Smooth muscle cell (in vitro differentiated cells): ENCODE measurements around the gene CCNYL1. TPM values are rescaled to one million over a fixed set of nuclear protein-coding genes. Genes with fewer than 3 reads are reported as not detected.
A peak's percentile ranks its signal among the peaks of the same experiment; 100 is the strongest.

Source experiments
- DNase-seq: peaks from one replicate; lab custom pipeline; 2025; ENCODE audit not compliant: unreplicated experiment; lab: John Stamatoyannopoulos, UW
- H2AFZ ChIP-seq: fragments of 200-600 bp; sonication (generic); 2 replicates; pipeline ENCODE4 v1.6.0; 2016; ENCODE audit warnings: antibody characterized with exemption, low read depth, mild to moderate bottlenecking
- H3F3A ChIP-seq: fragments of 200-600 bp; sonication (generic); 2 replicates; pipeline ENCODE4 v1.6.0; 2017; ENCODE audit warnings: antibody characterized with exemption, low read depth
- H3K27ac ChIP-seq: fragments of 200-600 bp; sonication (generic); 2 replicates; pipeline ENCODE4 v1.5.1; 2016; ENCODE audit warnings: low read depth, mild to moderate bottlenecking
- H3K27me3 ChIP-seq: fragments of 200-600 bp; sonication (generic); 2 replicates; pipeline ENCODE4 v1.6.1; 2016; ENCODE audit warnings: low read depth, mild to moderate bottlenecking
- H3K36me3 ChIP-seq: fragments of 200-600 bp; sonication (generic); 2 replicates; pipeline ENCODE4 v1.5.1; 2016; ENCODE audit warnings: low read depth
- H3K4me1 ChIP-seq: fragments of 200-600 bp; sonication (generic); 2 replicates; pipeline ENCODE4 v1.5.1; 2016; ENCODE audit warnings: low read depth
- H3K4me2 ChIP-seq: fragments of 200-600 bp; sonication (generic); 2 replicates; pipeline ENCODE4 v1.6.0; 2016; ENCODE audit warnings: mild to moderate bottlenecking
- H3K4me3 ChIP-seq: fragments of 200-600 bp; sonication (generic); 2 replicates; pipeline ENCODE4 v1.5.1; 2016; ENCODE audit warnings: mild to moderate bottlenecking
- H3K79me2 ChIP-seq: fragments of 200-600 bp; sonication (generic); 2 replicates; pipeline ENCODE4 v1.6.0; 2016; ENCODE audit warnings: low read depth, mild to moderate bottlenecking
- H3K9ac ChIP-seq: fragments of 200-600 bp; sonication (generic); 2 replicates; pipeline ENCODE4 v1.6.0; 2016; ENCODE audit warnings: low read depth
- H3K9me3 ChIP-seq: fragments of 200-600 bp; sonication (generic); replicated peaks from 2 replicates; pipeline ENCODE4 v1.5.1; 2016; ENCODE audit warnings: low read depth
- H4K20me1 ChIP-seq: fragments of 200-600 bp; sonication (generic); 2 replicates; pipeline ENCODE4 v1.6.0; 2016; ENCODE audit warnings: low read depth
- CTCF ChIP-seq: fragments of 200-600 bp; sonication (generic); IDR thresholded peaks from 2 replicates; pipeline ENCODE4 v1.5.1; 2017; ENCODE audit warnings: borderline replicate concordance, mild to moderate bottlenecking, antibody characterized with exemption; ENCODE audit not compliant: insufficient read depth, poor library complexity, severe bottlenecking
- WGBS: methylation state at CpG from one replicate; pipeline ENCODE4 v1.1.7; 2016; ENCODE audit warnings: low lambda C conversion rate; 5-methylcytosine and 5-hydroxymethylcytosine counted together
- polyA plus RNA-seq: library from polyadenylated mRNA; unstranded; fragments of >200 nt; fragmentation: Nextera tagmentation; extraction: Ambion mirVana; gene quantifications from 2 replicates; pipeline ENCODE4 v1.2.1, GENCODE V29; 2016
- total RNA-seq: library from RNA; depleted of rRNA; stranded (reverse); fragments of >200 nt; gene quantifications from 2 replicates; pipeline ENCODE4 v1.2.3, GENCODE V29; 2014

CCNYL1 gene
- total and polyA plus RNA-seq, 2 experiments from 2014 or later = 7.2 to 15.1 TPM

- H3K27me3 ChIP-seq = no peaks in the 10 kb centered on the region
- peaks cover 3% of the 10 kb centered on the region for H3F3A ChIP-seq
- peak overlapping the region; percentile 84 for H2AFZ ChIP-seq
- peak overlapping the region; percentile 63 for H3K4me2 ChIP-seq
- TF ChIP-seq CTCF = no peak
- no peaks in the 10 kb centered on the region for H3K9me3 ChIP-seq
- no peak for DNase-seq
- H3K27ac ChIP-seq = peak overlapping the region; percentile 29
- H3K4me3 ChIP-seq = peak overlapping the region; percentile 25
- peaks cover 10% of the 10 kb centered on the region for H3K4me1 ChIP-seq
- H4K20me1 ChIP-seq = no peaks in the 10 kb centered on the region
- WGBS = 30% methylated on average over 5 of the region's 5 CpGs
- H3K36me3 ChIP-seq = no peaks in the 10 kb centered on the region
- no peaks in the 10 kb centered on the region for H3K79me2 ChIP-seq
- no peak overlapping the region for H3K9ac ChIP-seq
Observed at GRCh38 chr2:207676827-207677354, 34.5 kb upstream of the CCNYL1 start.

GRCh38 chr2:207681431-207681830 lies 30.0 kb upstream of the CCNYL1 start:
- Histone ChIP-seq H3K27me3 (no peaks in the 10 kb centered on the region), H3K27ac (no peak overlapping the region), H3K9me3 (no peaks in the 10 kb centered on the region), H4K20me1 (no peaks in the 10 kb centered on the region), H3K79me2 (no peaks in the 10 kb centered on the region), H2AFZ (no peak overlapping the region), H3K4me1 (peaks cover 5% of the 10 kb centered on the region), H3K9ac (no peak overlapping the region), H3K36me3 (no peaks in the 10 kb centered on the region), H3F3A (peaks cover 6% of the 10 kb centered on the region), H3K4me3 (no peak overlapping the region), H3K4me2 (no peak overlapping the region)
- DNase-seq = no peak
- TF ChIP-seq CTCF = no peak
- 97% methylated on average over 51 of the region's 52 CpGs for WGBS

- WGBS = 98% methylated on average over 9 of the region's 9 CpGs
- H3K9me3 ChIP-seq = no peaks in the 10 kb centered on the region
- H3K4me2 ChIP-seq = no peak overlapping the region
- H3K79me2 ChIP-seq = no peaks in the 10 kb centered on the region
- H3F3A ChIP-seq = peaks cover 3% of the 10 kb centered on the region
- no peaks in the 10 kb centered on the region for H3K4me1 ChIP-seq
- H3K27me3 ChIP-seq = no peaks in the 10 kb centered on the region
- no peak for DNase-seq
- no peaks in the 10 kb centered on the region for H4K20me1 ChIP-seq
- H2AFZ ChIP-seq = no peak overlapping the region
- H3K27ac ChIP-seq = no peak overlapping the region
- no peaks in the 10 kb centered on the region for H3K36me3 ChIP-seq
- no peak overlapping the region for H3K4me3 ChIP-seq
- no peak for TF ChIP-seq CTCF
- no peak overlapping the region for H3K9ac ChIP-seq
Observed at GRCh38 chr2:207682557-207682956, 28.9 kb upstream of the CCNYL1 start.

- Histone ChIP-seq H3K4me1 (no peaks in the 10 kb centered on the region), H2AFZ (no peak overlapping the region), H3K9me3 (no peaks in the 10 kb centered on the region), H3K79me2 (no peaks in the 10 kb centered on the region), H3K27ac (peak overlapping the region; percentile 66), H3K4me2 (peak overlapping the region; percentile 59), H3K36me3 (no peaks in the 10 kb centered on the region), H3K4me3 (no peak overlapping the region), H3K27me3 (no peaks in the 10 kb centered on the region), H3K9ac (no peak overlapping the region), H4K20me1 (no peaks in the 10 kb centered on the region), H3F3A (peaks cover 3% of the 10 kb centered on the region)
- 85% methylated on average over 5 of the region's 5 CpGs for WGBS
- no peak for DNase-seq
- no peak for TF ChIP-seq CTCF
Observed at GRCh38 chr2:207683438-207683837, 28.0 kb upstream of the CCNYL1 start.
